Stimulated activated CD4-positive, alpha-beta T cell treated with anti-CD3 and anti-CD28 coated beads, Interleukin-15, amount 100 ng/mL, for 1 hour (primary cell): ENCODE data around the gene FOXP1.

Experiments
- DNase-seq, 2 donors: peaks; one replicate each; pipeline ENCODE4 v3.0.0-alpha.2; 2020; ENCODE audit warnings: low read depth in 1 of 2, low spot score in 1 of 2

Gene FOXP1

GRCh38 chr3:71070497-71071463 lies 512.7 kb downstream of the FOXP1 start:
- DNase-seq, result no peak

GRCh38 chr3:71069797-71070196 lies 513.7 kb downstream of the FOXP1 start:
- peak; percentile 36 to 51 for DNase-seq

- DNase-seq, result no peak
Observed at GRCh38 chr3:71067977-71068654, 515.4 kb downstream of the FOXP1 start.

- no peak for DNase-seq
Observed at GRCh38 chr3:71066849-71067261, 516.7 kb downstream of the FOXP1 start.

GRCh38 chr3:71066356-71066755 lies 517.2 kb downstream of the FOXP1 start:
- DNase-seq, result no peak

- no peak for DNase-seq
Observed at GRCh38 chr3:71065764-71066013, 517.8 kb downstream of the FOXP1 start.

- peak; percentile 38 to 45 for DNase-seq
Observed at GRCh38 chr3:71064956-71065763, 518.4 kb downstream of the FOXP1 start.

GRCh38 chr3:71064291-71064955 lies 519.1 kb downstream of the FOXP1 start:
- DNase-seq, result peak; percentile 32 to 33

- peak; percentile 21 to 37 for DNase-seq
Observed at GRCh38 chr3:71063773-71064290, 519.7 kb downstream of the FOXP1 start.

- no peak for DNase-seq
Observed at GRCh38 chr3:71062952-71063772, 520.4 kb downstream of the FOXP1 start.

GRCh38 chr3:71062037-71062932 lies 521.2 kb downstream of the FOXP1 start:
- no peak for DNase-seq

GRCh38 chr3:71061581-71061980 lies 521.9 kb downstream of the FOXP1 start:
- no peak for DNase-seq

GRCh38 chr3:71061037-71061436 lies 522.5 kb downstream of the FOXP1 start:
- DNase-seq, result no peak

GRCh38 chr3:71060536-71060935 lies 523.0 kb downstream of the FOXP1 start:
- DNase-seq, result no peak

GRCh38 chr3:71057526-71057894 lies 526.0 kb downstream of the FOXP1 start:
- DNase-seq, result no peak

- no peak for DNase-seq
Observed at GRCh38 chr3:71056327-71056726, 527.2 kb downstream of the FOXP1 start.

- no peak for DNase-seq
Observed at GRCh38 chr3:71055257-71056001, 528.1 kb downstream of the FOXP1 start.

GRCh38 chr3:71054312-71054711 lies 529.2 kb downstream of the FOXP1 start:
- DNase-seq, result no peak
